Stomach smooth muscle (tissue), 2 donors: Measurements from ENCODE around the gene PPP2CA.

Experiments used
- H3K27ac ChIP-seq: one replicate; pipeline ENCODE4 v1.7.0; 2013; ENCODE audit warnings: mild to moderate bottlenecking, low read length, inconsistent platforms
- H3K27me3 ChIP-seq, 2 donors: one replicate each; pipeline ENCODE4 v1.7.0; 2013; ENCODE audit warnings: low read length in 2 of 2; ENCODE audit not compliant: insufficient read depth in 2 of 2, control insufficient read depth in 1 of 2
- H3K36me3 ChIP-seq, 2 donors: one replicate each; pipeline ENCODE4 v1.7.0; 2013; ENCODE audit warnings: low read length in 2 of 2; ENCODE audit not compliant: control insufficient read depth in 2 of 2, insufficient read depth in 2 of 2
- H3K4me1 ChIP-seq: one replicate; pipeline ENCODE4 v1.7.0; 2013; ENCODE audit warnings: low read length; ENCODE audit not compliant: control insufficient read depth, insufficient read depth
- H3K4me3 ChIP-seq, 2 donors: one replicate each; pipeline ENCODE4 v1.7.0; 2013; ENCODE audit warnings: low read length in 2 of 2
- H3K9ac ChIP-seq, 2 donors: one replicate each; pipeline ENCODE4 v1.7.0; 2013; ENCODE audit warnings: low read length in 2 of 2, mild to moderate bottlenecking in 1 of 2
- H3K9me3 ChIP-seq, 2 donors: one replicate each; pipeline ENCODE4 v1.7.0; 2013; ENCODE audit warnings: low read length in 2 of 2; ENCODE audit not compliant: control insufficient read depth in 2 of 2
- donor health status: healthy.
- donor health status: Pancreatic carcinoma.

Gene PPP2CA

GRCh38 chr5:134189031-134189430 is 36.8 kb downstream of the PPP2CA start:
- no peak overlapping the region for H3K9ac ChIP-seq
- H3K36me3 ChIP-seq: no peaks in the 10 kb centered on the region
- H3K27me3 ChIP-seq: no peaks in the 10 kb centered on the region
- H3K27ac ChIP-seq: no peak overlapping the region
- H3K9me3 ChIP-seq: no peaks in the 10 kb centered on the region
- no peak overlapping the region for H3K4me3 ChIP-seq
- no peaks in the 10 kb centered on the region for H3K4me1 ChIP-seq

DNA sequence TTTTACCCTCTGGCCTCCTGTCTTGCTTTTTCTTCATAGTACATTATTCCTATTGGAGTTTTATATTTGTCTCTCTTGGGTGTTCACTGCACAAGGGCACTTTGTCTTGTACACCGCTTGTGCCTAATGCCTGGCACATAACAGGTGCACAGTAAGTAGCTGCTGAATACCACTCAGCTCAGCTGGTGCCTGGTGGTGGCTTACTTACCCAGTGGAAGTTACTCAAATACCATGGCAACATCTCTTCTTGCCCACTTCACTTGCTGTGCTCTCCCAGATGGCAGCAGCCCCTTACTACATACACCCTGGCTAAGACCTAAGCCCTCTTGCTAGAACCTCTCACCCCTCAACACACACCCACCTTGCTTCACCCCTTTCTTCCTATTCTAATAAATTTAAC is 37.8 kb downstream of the PPP2CA start:
- Histone ChIP-seq H3K36me3 (no peaks in the 10 kb centered on the region), H3K9ac (no peak overlapping the region), H3K4me1 (no peaks in the 10 kb centered on the region), H3K27ac (no peak overlapping the region), H3K4me3 (no peak overlapping the region), H3K27me3 (no peaks in the 10 kb centered on the region), H3K9me3 (no peaks in the 10 kb centered on the region)

- H3K27me3 ChIP-seq: no peaks in the 10 kb centered on the region
- no peaks in the 10 kb centered on the region for H3K9me3 ChIP-seq
- no peak overlapping the region for H3K4me3 ChIP-seq
- H3K4me1 ChIP-seq: no peaks in the 10 kb centered on the region
- H3K36me3 ChIP-seq: no peaks in the 10 kb centered on the region
- peak overlapping the region in 1 of 2 donors; percentile 51 for H3K9ac ChIP-seq
- no peak overlapping the region for H3K27ac ChIP-seq
Observed at GRCh38 chr5:134184155-134185135, 41.4 kb downstream of the PPP2CA start.

- Histone ChIP-seq H3K9me3 (no peaks in the 10 kb centered on the region), H3K4me1 (no peaks in the 10 kb centered on the region), H3K36me3 (no peaks in the 10 kb centered on the region), H3K9ac (no peak overlapping the region), H3K4me3 (no peak overlapping the region), H3K27me3 (no peaks in the 10 kb centered on the region), H3K27ac (no peak overlapping the region)
Observed at GRCh38 chr5:134183481-134183880, 42.4 kb downstream of the PPP2CA start.

GRCh38 chr5:134178096-134178419 is 47.8 kb downstream of the PPP2CA start:
- Histone ChIP-seq H3K4me3 (peak overlapping the region in 1 of 2 donors; percentile 98), H3K9ac (no peak overlapping the region), H3K27me3 (no peaks in the 10 kb centered on the region), H3K4me1 (peaks cover 5% of the 10 kb centered on the region), H3K36me3 (no peaks in the 10 kb centered on the region), H3K27ac (no peak overlapping the region), H3K9me3 (no peaks in the 10 kb centered on the region)

DNA sequence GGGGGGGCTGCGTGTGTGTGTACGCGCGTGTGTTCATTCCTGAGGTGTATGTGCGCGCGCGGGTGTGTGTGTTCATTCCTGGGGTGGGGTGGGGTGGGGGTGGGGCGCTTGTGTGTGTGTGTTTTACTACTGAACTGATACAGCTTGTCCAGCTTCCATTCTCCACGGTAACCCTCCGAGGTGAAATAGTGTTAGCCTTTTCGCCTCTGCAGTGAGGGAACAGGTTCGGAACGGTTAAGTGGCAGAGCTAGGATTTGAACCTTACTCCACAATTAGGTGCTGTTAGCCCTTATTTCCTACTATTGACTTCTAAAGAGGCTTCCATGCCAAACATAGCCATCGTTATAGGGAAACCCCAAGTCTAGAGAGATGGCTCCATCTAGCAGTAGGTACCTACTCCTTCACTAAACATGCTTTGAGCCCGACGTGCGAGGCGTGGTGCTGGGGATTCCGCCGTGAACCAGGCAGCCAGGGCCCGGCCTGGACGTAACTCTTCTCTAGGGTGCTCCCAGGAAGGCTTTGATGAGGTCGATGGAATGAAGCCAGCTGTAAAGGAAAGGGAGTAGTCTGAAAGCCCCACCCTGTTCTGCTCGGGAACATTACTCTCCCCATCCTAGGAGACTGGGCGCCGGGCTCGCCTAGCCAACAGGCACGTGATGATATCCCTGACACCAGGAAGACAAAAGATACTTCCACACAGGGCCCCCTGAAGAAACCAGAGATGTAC is 48.3 kb downstream of the PPP2CA start:
- H3K36me3 ChIP-seq: peaks cover under 1% of the 10 kb centered on the region in 2 donors
- H3K9me3 ChIP-seq: no peaks in the 10 kb centered on the region
- peak overlapping the region; percentile 95 to 98 for H3K9ac ChIP-seq
- H3K27ac ChIP-seq: peak overlapping the region; percentile 99
- H3K27me3 ChIP-seq: no peaks in the 10 kb centered on the region
- H3K4me1 ChIP-seq: peaks cover 5% of the 10 kb centered on the region
- H3K4me3 ChIP-seq: peak overlapping the region; percentile 89 to 98

GRCh38 chr5:134176511-134177368 is 49.1 kb downstream of the PPP2CA start, which contains the start of gene SKP1:
TSS of gene SKP1 (minus strand) at chr5:134176950. CDS start at chr5:134174022, 2,928 bp downstream.
- peaks cover 5% of the 10 kb centered on the region for H3K4me1 ChIP-seq
- no peaks in the 10 kb centered on the region for H3K27me3 ChIP-seq
- peak within 1 kb of the TSS; percentile 99 for H3K27ac ChIP-seq

DNA sequence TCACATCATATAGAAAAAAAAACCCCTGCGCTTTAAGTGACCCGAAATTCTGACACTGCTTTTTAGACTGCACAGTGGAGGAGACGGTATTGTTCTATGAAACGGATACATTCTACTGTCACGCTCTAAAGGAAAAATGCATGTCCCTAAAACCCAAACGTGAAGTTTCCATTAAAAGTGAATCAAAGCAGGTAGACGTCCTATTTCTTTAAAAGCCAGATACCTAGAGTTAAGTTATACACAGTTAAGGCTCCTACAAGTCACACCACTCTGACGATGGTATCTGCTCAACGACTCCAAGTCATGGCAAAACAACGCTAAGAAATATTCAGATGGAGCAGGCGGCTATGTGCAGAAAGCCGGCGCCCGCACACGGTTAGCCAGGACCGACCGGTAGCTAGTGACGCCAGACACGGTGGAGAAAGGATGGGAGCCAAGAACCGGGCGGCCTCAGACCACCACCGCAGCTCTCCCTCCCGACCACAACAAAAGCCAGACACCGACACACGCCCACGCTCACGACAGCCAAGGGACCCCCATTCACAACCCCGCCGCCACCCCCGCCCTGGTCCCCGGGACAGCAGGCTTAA is 49.9 kb downstream of the PPP2CA start:
- Histone ChIP-seq H3K27me3 (no peaks in the 10 kb centered on the region), H3K9me3 (no peaks in the 10 kb centered on the region), H3K9ac (peak overlapping the region; percentile 95 to 98), H3K4me3 (peak overlapping the region; percentile 89 to 98), H3K4me1 (peaks cover 5% of the 10 kb centered on the region), H3K27ac (peak overlapping the region; percentile 99), H3K36me3 (peaks cover 8 to 13% of the 10 kb centered on the region in 2 donors)

More at GRCh38 chr5:134176511-134177368, 49.1 kb downstream of the PPP2CA start, which contains the start of gene SKP1:
- H3K9ac ChIP-seq: peak within 1 kb of the TSS; percentile 95 to 98
- H3K36me3 ChIP-seq: peaks cover 5 to 7% of the 10 kb centered on the region in 2 donors
- peak within 1 kb of the TSS; percentile 89 to 98 for H3K4me3 ChIP-seq
- no peaks in the 10 kb centered on the region for H3K9me3 ChIP-seq

DNA sequence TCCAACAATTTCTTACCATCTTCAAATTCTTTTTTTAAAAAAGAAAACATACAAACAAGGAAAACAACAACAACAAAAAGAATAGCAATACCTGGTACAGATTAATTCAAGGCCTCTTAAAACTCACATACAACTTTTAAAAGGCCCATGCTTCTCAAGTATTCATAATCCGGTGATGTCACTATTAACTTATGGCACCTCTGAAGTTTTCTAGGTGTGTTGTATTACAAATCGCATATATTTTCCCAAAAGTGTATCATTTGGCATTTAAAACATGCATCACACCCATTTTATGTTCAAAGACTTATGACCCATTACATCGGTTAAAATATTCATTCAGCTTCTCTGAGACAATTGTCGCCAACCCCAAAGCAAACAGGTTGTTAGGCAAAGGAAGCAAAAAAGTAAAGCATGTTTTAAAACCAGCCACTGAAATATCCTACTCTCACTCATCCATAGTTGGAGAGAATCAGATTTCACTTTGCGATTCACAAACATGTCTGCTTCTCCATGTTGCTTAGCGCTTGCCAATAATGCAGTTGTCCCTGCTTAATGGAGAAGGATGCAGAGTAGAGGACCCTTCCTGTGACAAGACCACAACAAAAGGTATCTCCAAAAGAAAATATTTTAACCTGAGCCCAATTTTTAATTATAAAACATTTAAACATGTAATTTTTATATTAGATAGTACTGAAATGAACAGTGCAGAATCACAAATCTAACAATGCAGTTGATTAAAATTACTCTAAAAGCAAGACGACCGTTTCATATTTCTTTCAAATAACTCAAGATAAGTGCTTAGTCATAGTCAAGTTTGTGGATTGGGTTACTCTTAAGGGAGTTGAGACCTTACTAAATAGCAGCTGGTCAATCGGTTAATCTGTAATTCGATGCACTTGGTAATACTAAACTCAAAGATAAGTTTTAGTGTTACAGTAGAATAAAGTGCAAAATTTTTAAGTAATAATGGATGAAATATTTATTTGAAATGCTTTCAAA is 50.7 kb downstream of the PPP2CA start:
- Histone ChIP-seq H3K36me3 (peaks cover 8 to 22% of the 10 kb centered on the region in 2 donors), H3K4me3 (peak overlapping the region; percentile 89 to 98), H3K4me1 (peaks cover 5% of the 10 kb centered on the region), H3K27me3 (no peaks in the 10 kb centered on the region), H3K27ac (peak overlapping the region; percentile 99), H3K9me3 (no peaks in the 10 kb centered on the region), H3K9ac (peak overlapping the region; percentile 95 to 98)
